Measurements from ENCODE around the gene NPAS2.

GRCh38 chr2:100887713-100888495, 68.0 kb downstream of the NPAS2 start:
- no peak for TF ChIP-seq EZH2 (optimal IDR thresholded peaks at IDR 0.05; ENCODE audit: low read depth, low read length)
- TF ChIP-seq CTCF (IDR thresholded peaks at IDR 0.05; ENCODE audit: low read length) = no peak

All from MM.1S (cell line).